Measurements from ENCODE around the gene SPPL2A.

The SPPL2A gene

DNA sequence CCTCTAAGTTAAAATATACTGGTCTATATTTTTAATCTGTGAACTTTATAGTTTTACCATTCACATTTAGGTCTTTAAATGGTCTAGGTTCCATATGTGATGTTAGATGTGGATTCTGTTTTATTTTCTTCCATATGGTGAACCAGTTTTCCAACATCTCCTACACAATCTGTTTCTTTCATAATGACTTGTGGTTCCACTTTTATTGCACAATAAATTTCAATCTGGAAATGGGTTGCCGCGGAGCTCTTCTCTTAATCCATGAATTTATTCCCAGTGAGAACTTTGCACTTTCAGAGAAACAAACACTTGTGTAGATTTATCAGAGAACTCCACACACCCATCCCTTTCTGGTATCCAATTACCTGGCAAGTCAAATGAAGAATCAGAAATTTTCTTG is 20.9 kb upstream of the SPPL2A start:
- TF ChIP-seq, protein P1, sequence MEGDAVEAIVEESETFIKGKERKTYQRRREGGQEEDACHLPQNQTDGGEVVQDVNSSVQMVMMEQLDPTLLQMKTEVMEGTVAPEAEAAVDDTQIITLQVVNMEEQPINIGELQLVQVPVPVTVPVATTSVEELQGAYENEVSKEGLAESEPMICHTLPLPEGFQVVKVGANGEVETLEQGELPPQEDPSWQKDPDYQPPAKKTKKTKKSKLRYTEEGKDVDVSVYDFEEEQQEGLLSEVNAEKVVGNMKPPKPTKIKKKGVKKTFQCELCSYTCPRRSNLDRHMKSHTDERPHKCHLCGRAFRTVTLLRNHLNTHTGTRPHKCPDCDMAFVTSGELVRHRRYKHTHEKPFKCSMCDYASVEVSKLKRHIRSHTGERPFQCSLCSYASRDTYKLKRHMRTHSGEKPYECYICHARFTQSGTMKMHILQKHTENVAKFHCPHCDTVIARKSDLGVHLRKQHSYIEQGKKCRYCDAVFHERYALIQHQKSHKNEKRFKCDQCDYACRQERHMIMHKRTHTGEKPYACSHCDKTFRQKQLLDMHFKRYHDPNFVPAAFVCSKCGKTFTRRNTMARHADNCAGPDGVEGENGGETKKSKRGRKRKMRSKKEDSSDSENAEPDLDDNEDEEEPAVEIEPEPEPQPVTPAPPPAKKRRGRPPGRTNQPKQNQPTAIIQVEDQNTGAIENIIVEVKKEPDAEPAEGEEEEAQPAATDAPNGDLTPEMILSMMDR (IDR thresholded peaks at IDR 0.05; ENCODE audit: low read depth, low read length): no peak
- no peak for DNase-seq (ENCODE audit: extremely low read depth, low read depth)

DNA sequence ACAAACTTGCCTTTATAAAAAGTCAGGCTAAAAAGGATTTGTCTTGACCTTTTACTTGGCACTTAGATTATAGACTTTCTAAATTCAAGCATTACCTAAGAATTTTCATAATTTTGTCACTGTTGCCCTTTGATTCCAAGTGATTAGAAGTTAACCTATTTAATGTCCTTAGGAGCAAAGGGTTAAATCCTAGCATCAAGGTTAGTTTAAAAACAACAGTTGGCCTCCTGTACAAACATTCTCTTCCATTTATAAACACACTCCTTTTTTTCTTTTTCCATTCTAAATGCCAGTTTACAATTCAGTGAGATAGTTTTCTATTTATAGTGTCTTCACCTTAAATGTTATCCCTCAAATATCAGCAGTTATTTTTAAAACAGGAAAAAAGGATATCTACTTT is 18.4 kb upstream of the SPPL2A start:
- DNase-seq (ENCODE audit: extremely low read depth, low read depth): no peak
- TF ChIP-seq, protein P1 (IDR thresholded peaks at IDR 0.05; ENCODE audit: low read depth, low read length): no peak

DNA sequence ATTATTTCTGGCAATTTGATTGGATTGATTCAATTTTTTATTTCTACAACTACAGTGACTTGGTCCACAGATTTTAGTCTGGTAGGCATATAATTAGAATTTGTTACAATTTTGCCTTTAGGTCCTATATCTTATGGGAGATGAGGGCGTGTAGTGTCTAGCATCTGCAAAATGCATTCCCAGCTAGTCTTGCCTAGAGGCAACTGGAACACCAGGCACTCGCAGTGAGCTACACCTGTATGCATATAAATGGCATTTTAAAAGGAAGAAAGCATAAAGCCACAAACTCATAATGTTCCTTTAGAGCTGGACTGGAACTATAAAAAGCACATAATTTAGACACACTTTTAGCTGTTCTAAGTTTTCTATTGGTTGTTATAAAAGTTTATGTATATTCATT is 17.9 kb upstream of the SPPL2A start:
- TF ChIP-seq, protein P1 (IDR thresholded peaks at IDR 0.05; ENCODE audit: low read depth, low read length): no peak
- no peak for DNase-seq (ENCODE audit: extremely low read depth, low read depth)

DNA sequence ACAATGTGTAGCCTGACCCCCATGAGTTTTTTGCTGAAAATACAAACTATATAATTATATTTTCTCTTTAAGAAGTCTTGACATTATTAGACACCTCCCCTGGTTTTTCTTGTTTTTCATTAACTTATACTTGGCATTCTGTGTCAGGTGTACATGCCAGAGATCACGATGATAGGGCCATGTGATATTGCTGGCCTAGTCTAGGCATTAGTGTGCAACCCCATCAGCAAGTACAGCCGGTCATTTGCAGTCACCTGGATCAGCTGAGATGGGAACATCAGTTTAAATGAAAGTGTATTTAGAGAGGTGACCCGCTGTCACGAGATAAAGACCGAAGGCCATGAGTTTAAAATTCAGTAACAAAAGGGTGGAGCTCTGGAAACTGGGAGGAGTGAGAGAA is 12.6 kb upstream of the SPPL2A start:
- DNase-seq (ENCODE audit: extremely low read depth, low read depth): no peak
- TF ChIP-seq, protein P1 (IDR thresholded peaks at IDR 0.05; ENCODE audit: low read depth, low read length): no peak

DNA sequence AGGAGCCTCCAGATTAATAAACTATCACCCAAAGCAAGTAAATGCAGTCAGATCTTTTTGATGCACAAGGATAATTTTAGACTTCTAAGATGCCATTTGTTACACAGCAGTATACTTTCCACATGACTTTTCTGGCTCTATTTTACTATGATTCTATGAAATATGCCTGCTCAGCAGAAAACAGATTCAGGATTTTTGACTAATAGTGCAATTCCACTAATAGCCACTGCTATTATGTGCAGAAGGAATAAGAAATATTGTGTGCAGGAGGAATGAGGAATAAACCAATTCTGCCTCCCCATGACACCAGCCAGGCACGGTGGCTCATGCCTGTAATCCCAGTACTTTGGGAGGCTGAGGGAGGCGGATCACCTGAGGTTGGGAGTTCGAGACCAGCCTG is 11.5 kb upstream of the SPPL2A start:
- no peak for DNase-seq (ENCODE audit: extremely low read depth, low read depth)
- TF ChIP-seq, protein P1 (IDR thresholded peaks at IDR 0.05; ENCODE audit: low read depth, low read length): no peak

DNA sequence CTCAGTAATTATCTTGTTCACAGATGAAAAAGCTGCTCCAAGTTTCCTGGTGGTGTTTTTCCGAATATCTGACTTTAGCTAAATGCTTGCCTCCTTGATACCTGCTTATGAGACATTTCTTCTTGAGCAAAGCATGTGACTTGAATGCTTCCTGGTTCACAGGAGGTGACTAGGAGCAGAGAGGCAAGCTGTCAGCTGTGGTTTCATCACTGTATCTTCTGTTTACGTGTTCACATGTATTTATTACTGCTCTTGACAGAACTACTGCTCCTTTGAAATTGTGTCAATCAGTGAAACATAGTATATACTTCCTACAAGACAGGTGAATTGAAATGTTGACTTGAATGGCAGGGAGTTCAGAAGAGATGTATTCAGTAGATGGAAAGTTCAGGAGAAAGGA is 8.9 kb upstream of the SPPL2A start:
- TF ChIP-seq, protein P1 (IDR thresholded peaks at IDR 0.05; ENCODE audit: low read depth, low read length): no peak
- DNase-seq (ENCODE audit: extremely low read depth, low read depth): no peak

DNA sequence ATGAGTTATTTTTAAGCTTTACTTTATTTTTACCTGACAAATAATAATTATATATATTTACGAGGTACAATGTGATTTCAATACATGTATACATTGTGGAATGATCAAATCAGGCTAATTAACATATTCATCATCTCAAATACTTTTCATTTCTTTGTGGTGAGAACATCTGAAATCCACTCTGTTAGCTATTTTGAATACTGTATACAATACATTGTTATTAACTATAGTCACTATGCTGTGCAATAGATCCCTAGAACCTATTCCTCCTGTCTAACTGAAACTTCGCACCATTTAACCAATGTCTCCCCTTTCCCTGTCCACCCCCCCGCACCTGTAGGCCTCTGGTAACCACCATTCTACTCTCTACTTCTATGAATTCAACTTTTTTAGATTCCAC is 7.9 kb upstream of the SPPL2A start:
- TF ChIP-seq, protein P1 (IDR thresholded peaks at IDR 0.05; ENCODE audit: low read depth, low read length): no peak
- no peak for DNase-seq (ENCODE audit: extremely low read depth, low read depth)

Measured in AG09319 (cell line).